PC-9 (cell line): ENCODE measurements around the gene PKN3.

Experiments
- EZH2 ChIP-seq: fragments of 200-600 bp; sonication (generic); IDR thresholded peaks from 2 replicates; pipeline ENCODE4 v1.8.0; 2017; ENCODE audit warnings: antibody characterized with exemption, low read depth
- TF ChIP-seq, protein P1 (sequence below): fragments of 200-600 bp; sonication (generic); conservative IDR thresholded peaks from 2 replicates; pipeline ENCODE4 v1.6.1; 2017; ENCODE audit warnings: mixed run types, antibody characterized with exemption, mild to moderate bottlenecking, moderate library complexity

DNA sequence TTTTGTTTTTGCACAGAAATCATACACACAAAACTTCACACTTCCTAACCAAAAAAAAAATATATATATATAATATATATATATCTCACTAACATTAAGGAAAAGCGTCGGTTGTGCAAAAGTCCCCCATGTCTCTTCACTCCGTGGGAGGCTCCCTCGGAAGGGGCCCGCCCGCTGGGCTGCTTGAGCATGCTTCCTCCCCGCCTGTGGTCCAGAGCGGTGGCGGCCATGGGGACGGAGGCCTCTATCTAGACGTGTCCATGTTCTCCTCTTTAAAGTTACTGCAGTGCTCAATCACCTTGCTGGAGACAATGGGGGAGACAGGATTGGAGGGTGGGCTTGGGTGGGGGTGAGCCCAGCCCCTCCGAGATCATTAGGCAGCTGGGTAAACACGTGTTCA, 28.8 kb downstream of the PKN3 start:
- TF ChIP-seq, protein P1, sequence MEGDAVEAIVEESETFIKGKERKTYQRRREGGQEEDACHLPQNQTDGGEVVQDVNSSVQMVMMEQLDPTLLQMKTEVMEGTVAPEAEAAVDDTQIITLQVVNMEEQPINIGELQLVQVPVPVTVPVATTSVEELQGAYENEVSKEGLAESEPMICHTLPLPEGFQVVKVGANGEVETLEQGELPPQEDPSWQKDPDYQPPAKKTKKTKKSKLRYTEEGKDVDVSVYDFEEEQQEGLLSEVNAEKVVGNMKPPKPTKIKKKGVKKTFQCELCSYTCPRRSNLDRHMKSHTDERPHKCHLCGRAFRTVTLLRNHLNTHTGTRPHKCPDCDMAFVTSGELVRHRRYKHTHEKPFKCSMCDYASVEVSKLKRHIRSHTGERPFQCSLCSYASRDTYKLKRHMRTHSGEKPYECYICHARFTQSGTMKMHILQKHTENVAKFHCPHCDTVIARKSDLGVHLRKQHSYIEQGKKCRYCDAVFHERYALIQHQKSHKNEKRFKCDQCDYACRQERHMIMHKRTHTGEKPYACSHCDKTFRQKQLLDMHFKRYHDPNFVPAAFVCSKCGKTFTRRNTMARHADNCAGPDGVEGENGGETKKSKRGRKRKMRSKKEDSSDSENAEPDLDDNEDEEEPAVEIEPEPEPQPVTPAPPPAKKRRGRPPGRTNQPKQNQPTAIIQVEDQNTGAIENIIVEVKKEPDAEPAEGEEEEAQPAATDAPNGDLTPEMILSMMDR = no peak
- no peak for TF ChIP-seq EZH2
